HepG2 (cell line): ENCODE data around the gene CLPSL2.

ENCODE experiments used
- ARID2 ChIP-seq: sonication (generic); formaldehyde crosslinking; IDR thresholded peaks from 2 replicates; pipeline ENCODE4 v1.8.1; 2022; ENCODE audit warnings: mild to moderate bottlenecking, missing genetic modification reagents, borderline replicate concordance
- FOXO4 ChIP-seq: sonication (generic); formaldehyde crosslinking; conservative IDR thresholded peaks from 2 replicates; pipeline ENCODE4 v1.8.1; 2023; ENCODE audit warnings: missing genetic modification reagents
- IKZF1 ChIP-seq: fragments of 450-650 bp; IDR thresholded peaks from 2 replicates; pipeline ENCODE4 v1.7.1; 2016
- POLR2AphosphoS5 ChIP-seq: IDR thresholded peaks from 2 replicates; pipeline ENCODE4 v1.6.1; 2012; ENCODE audit warnings: low read depth, low read length
- SMAD1 ChIP-seq: sonication (generic); formaldehyde crosslinking; IDR thresholded peaks from 2 replicates; pipeline ENCODE4 v1.4.0; 2020; ENCODE audit warnings: missing genetic modification reagents, low read depth, mild to moderate bottlenecking, borderline replicate concordance
- SOX6 ChIP-seq, 2 experiments: fragments of 450-650 bp in 1 of 2; sonication (generic) in 1 of 2; formaldehyde crosslinking in 1 of 2; IDR thresholded peaks; 2 replicates each; pipeline versions ENCODE4 v1.4.0 to v1.6.1; 2017 to 2020; ENCODE audit warnings: antibody characterized with exemption in 1 of 2, mild to moderate bottlenecking in 1 of 2, missing genetic modification reagents in 1 of 2
- SRSF9 ChIP-seq: fragments of 200-400 bp; formaldehyde crosslinking; IDR thresholded peaks from 2 replicates; pipeline ENCODE4 v1.6.1; 2018; ENCODE audit warnings: borderline replicate concordance, mild to moderate bottlenecking, low read depth, low read length; ENCODE audit not compliant: insufficient read depth, poor library complexity, severe bottlenecking
- TAF1 ChIP-seq: sonication (generic); formaldehyde crosslinking; IDR thresholded peaks from 2 replicates; pipeline ENCODE4 v1.4.0; 2020; ENCODE audit warnings: missing genetic modification reagents
- TARDBP ChIP-seq: sonication (generic); formaldehyde crosslinking; IDR thresholded peaks from 2 replicates; pipeline ENCODE4 v1.8.0; 2022; ENCODE audit warnings: mild to moderate bottlenecking, missing genetic modification reagents
- TBX3 ChIP-seq: fragments of 450-650 bp; IDR thresholded peaks from 2 replicates; pipeline ENCODE4 v1.6.1; 2017; ENCODE audit warnings: antibody characterized with exemption, mild to moderate bottlenecking, inconsistent platforms, borderline replicate concordance
- ZNF383 ChIP-seq: sonication (generic); formaldehyde crosslinking; IDR thresholded peaks from 2 replicates; pipeline ENCODE4 v1.4.0; 2020; ENCODE audit warnings: missing genetic modification reagents, mild to moderate bottlenecking, borderline replicate concordance
- ZNF740 ChIP-seq: sonication (generic); formaldehyde crosslinking; IDR thresholded peaks from 2 replicates; pipeline ENCODE4 v1.4.0; 2020; ENCODE audit warnings: missing genetic modification reagents
- TF ChIP-seq, protein P1 (sequence below): sonication (generic); formaldehyde crosslinking; IDR thresholded peaks from 2 replicates; pipeline ENCODE4 v1.8.0; 2022; ENCODE audit warnings: mild to moderate bottlenecking, missing genetic modification reagents; ENCODE audit not compliant: insufficient replicate concordance
- TF ChIP-seq, protein P2 (sequence below): sonication (generic); formaldehyde crosslinking; IDR thresholded peaks from 2 replicates; pipeline ENCODE4 v1.5.0; 2020; ENCODE audit warnings: mild to moderate bottlenecking, missing genetic modification reagents, moderate library complexity

DNA sequence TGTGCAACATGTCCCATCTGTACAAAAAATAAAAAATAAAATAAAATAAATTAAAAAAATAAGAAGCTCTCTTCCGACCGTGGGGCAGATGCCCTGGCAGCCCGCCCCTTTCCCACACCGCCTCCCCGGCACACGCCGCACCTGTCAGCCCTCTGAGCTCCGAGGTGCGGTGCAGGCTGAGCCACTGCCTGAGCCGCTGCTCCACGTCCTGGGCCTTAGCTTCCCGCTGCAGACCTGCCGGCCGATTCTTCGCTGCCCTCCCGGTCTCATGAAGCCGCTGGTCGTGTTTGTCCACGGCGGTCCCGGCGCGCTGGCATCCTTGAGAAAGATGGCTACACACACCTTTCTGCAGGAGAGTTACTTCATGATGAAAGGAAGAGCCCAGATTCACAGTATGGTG, 10.7 kb upstream of the CLPSL2 start:
- TF ChIP-seq, protein P1, sequence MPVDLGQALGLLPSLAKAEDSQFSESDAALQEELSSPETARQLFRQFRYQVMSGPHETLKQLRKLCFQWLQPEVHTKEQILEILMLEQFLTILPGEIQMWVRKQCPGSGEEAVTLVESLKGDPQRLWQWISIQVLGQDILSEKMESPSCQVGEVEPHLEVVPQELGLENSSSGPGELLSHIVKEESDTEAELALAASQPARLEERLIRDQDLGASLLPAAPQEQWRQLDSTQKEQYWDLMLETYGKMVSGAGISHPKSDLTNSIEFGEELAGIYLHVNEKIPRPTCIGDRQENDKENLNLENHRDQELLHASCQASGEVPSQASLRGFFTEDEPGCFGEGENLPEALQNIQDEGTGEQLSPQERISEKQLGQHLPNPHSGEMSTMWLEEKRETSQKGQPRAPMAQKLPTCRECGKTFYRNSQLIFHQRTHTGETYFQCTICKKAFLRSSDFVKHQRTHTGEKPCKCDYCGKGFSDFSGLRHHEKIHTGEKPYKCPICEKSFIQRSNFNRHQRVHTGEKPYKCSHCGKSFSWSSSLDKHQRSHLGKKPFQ (CRISPR knock-in tag), result no peak
- TF ChIP-seq SRSF9 (no peak), FOXO4 (CRISPR knock-in tag) (no peak), ARID2 (no peak), SOX6 (IDR thresholded peaks at IDR 0.05) (no peak), SOX6 (CRISPR knock-in tag; IDR thresholded peaks at IDR 0.05) (no peak), TARDBP (CRISPR knock-in tag) (no peak), TAF1 (CRISPR knock-in tag) (no peak), TBX3 (no peak), POLR2AphosphoS5 (no peak), ZNF740 (CRISPR knock-in tag) (no peak), ZNF383 (CRISPR knock-in tag) (no peak), SMAD1 (CRISPR knock-in tag) (no peak), IKZF1 (no peak)
- TF ChIP-seq, protein P2, sequence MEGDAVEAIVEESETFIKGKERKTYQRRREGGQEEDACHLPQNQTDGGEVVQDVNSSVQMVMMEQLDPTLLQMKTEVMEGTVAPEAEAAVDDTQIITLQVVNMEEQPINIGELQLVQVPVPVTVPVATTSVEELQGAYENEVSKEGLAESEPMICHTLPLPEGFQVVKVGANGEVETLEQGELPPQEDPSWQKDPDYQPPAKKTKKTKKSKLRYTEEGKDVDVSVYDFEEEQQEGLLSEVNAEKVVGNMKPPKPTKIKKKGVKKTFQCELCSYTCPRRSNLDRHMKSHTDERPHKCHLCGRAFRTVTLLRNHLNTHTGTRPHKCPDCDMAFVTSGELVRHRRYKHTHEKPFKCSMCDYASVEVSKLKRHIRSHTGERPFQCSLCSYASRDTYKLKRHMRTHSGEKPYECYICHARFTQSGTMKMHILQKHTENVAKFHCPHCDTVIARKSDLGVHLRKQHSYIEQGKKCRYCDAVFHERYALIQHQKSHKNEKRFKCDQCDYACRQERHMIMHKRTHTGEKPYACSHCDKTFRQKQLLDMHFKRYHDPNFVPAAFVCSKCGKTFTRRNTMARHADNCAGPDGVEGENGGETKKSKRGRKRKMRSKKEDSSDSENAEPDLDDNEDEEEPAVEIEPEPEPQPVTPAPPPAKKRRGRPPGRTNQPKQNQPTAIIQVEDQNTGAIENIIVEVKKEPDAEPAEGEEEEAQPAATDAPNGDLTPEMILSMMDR (CRISPR knock-in tag), result no peak
